ENCODE data around the gene MAP3K15.

Gene MAP3K15, protein sequence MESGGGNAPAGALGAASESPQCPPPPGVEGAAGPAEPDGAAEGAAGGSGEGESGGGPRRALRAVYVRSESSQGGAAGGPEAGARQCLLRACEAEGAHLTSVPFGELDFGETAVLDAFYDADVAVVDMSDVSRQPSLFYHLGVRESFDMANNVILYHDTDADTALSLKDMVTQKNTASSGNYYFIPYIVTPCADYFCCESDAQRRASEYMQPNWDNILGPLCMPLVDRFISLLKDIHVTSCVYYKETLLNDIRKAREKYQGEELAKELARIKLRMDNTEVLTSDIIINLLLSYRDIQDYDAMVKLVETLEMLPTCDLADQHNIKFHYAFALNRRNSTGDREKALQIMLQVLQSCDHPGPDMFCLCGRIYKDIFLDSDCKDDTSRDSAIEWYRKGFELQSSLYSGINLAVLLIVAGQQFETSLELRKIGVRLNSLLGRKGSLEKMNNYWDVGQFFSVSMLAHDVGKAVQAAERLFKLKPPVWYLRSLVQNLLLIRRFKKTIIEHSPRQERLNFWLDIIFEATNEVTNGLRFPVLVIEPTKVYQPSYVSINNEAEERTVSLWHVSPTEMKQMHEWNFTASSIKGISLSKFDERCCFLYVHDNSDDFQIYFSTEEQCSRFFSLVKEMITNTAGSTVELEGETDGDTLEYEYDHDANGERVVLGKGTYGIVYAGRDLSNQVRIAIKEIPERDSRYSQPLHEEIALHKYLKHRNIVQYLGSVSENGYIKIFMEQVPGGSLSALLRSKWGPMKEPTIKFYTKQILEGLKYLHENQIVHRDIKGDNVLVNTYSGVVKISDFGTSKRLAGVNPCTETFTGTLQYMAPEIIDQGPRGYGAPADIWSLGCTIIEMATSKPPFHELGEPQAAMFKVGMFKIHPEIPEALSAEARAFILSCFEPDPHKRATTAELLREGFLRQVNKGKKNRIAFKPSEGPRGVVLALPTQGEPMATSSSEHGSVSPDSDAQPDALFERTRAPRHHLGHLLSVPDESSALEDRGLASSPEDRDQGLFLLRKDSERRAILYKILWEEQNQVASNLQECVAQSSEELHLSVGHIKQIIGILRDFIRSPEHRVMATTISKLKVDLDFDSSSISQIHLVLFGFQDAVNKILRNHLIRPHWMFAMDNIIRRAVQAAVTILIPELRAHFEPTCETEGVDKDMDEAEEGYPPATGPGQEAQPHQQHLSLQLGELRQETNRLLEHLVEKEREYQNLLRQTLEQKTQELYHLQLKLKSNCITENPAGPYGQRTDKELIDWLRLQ (N-terminal part only)

DNA sequence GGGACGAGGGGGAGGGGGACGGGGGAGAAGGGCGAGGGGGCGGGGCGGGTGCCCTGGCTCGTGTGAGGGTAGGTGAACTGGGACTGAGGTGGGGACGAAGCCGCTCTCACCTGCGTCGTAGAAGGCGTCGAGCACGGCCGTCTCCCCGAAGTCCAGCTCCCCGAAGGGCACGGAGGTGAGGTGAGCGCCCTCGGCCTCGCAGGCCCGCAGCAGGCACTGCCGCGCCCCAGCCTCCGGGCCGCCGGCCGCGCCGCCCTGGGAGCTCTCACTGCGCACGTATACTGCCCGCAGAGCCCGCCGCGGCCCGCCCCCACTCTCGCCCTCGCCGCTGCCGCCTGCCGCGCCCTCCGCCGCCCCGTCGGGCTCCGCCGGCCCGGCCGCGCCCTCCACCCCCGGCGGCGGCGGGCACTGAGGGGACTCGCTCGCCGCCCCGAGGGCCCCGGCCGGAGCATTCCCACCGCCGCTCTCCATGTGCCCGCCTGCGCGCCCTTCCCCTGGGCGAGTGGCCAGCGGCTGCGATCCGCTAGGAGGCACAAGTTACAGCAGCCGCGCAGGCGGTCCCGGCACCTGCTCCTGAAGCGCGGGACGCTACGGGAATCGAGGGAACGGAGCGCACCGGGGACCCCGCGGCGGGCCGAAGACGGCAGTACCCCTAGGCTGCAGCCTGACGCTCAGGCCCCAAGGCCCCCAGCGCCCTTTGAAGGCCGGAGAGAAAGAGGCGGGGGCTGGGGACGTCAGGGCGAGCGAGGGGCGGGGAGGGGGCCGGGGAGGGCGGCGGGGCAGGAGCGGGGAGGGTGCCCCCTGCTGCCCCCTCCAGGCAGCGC, at the start of gene MAP3K15:
TSS of gene MAP3K15 (minus strand) at position 718 of the 824 bp plus-strand sequence. CDS start at position 471, 247 bp downstream.
- Histone ChIP-seq H3K27me3 (ENCODE audit: control insufficient read depth, insufficient read depth, low read length) (peaks cover 17% of the 10 kb centered on the region; the same call in 1 of the 2 replicates), H3K9ac (ENCODE audit: low read depth, low read length) (no peak within 1 kb of the TSS), H3K27ac (ENCODE audit: low read depth, low read length) (no peak within 1 kb of the TSS), H3K4me1 (ENCODE audit: control insufficient read depth, insufficient read depth, low read length) (0 out of 2 replicates have a peak, but pooled peaks cover 7% of the 10 kb centered on the region), H3K36me3 (ENCODE audit: control insufficient read depth, insufficient read depth, low read length) (no peaks in the 10 kb centered on the region), H3K9me3 (ENCODE audit: control insufficient read depth, insufficient read depth, low read length) (no peaks in the 10 kb centered on the region), H3K4me3 (ENCODE audit: low read depth, low read length) (peak within 1 kb of the TSS; percentile 67)

DNA sequence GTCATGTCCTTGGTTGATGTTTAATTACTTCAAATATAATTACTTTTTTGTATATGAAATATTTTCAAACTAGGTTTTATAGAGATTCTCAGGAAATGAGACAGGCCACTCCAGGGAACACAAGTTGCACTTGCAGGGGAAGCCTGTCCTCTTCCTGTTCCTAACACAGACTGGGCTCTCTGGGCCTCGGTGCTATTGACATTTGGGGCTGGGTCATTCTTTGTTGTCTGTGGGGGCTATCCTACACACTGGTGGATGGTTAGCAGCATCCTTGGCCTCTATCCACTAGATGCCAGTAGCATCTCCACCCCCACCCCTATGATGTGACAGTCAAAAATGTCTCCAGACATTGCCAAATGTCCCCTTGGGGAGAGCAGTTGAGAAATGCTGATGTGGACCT, 49.3 kb upstream of the MAP3K15 start:
- no peaks in the 10 kb centered on the region for H3K36me3 ChIP-seq (ENCODE audit: control insufficient read depth, insufficient read depth, low read length)
- no peak overlapping the region for H3K9ac ChIP-seq (ENCODE audit: low read depth, low read length)
- H3K9me3 ChIP-seq (ENCODE audit: control insufficient read depth, insufficient read depth, low read length), result no peaks in the 10 kb centered on the region
- H3K27me3 ChIP-seq (ENCODE audit: control insufficient read depth, insufficient read depth, low read length), result no peaks in the 10 kb centered on the region
- H3K4me1 ChIP-seq (ENCODE audit: control insufficient read depth, insufficient read depth, low read length), result peaks cover 15% of the 10 kb centered on the region
- no peak overlapping the region for H3K27ac ChIP-seq (ENCODE audit: low read depth, low read length)
- H3K4me3 ChIP-seq (ENCODE audit: low read depth, low read length), result no peak overlapping the region

DNA sequence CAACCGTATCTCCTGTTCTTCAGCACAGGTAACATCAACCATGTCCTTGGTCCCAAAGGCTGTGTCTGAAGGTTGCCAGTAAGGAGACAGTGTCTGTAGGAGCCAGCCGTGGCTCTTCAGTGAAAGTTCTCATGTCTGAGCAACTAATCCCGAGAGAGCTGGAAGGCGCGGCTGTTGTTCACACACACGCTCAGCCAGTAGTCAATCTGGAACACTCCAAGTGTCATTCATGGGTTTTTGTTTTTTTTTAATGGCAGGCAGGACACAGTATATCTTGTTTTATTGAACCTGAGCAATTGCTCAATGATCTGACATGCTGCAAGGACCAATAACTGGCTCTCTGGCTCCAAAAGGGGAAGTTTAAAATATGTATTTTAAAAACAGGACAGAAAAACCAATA, 48.4 kb upstream of the MAP3K15 start:
- no peaks in the 10 kb centered on the region for H3K27me3 ChIP-seq (ENCODE audit: control insufficient read depth, insufficient read depth, low read length)
- H3K36me3 ChIP-seq (ENCODE audit: control insufficient read depth, insufficient read depth, low read length), result no peaks in the 10 kb centered on the region
- no peaks in the 10 kb centered on the region for H3K9me3 ChIP-seq (ENCODE audit: control insufficient read depth, insufficient read depth, low read length)
- no peak overlapping the region for H3K27ac ChIP-seq (ENCODE audit: low read depth, low read length)
- peaks cover 12% of the 10 kb centered on the region for H3K4me1 ChIP-seq (ENCODE audit: control insufficient read depth, insufficient read depth, low read length)
- no peak overlapping the region for H3K9ac ChIP-seq (ENCODE audit: low read depth, low read length)
- no peak overlapping the region for H3K4me3 ChIP-seq (ENCODE audit: low read depth, low read length)

DNA sequence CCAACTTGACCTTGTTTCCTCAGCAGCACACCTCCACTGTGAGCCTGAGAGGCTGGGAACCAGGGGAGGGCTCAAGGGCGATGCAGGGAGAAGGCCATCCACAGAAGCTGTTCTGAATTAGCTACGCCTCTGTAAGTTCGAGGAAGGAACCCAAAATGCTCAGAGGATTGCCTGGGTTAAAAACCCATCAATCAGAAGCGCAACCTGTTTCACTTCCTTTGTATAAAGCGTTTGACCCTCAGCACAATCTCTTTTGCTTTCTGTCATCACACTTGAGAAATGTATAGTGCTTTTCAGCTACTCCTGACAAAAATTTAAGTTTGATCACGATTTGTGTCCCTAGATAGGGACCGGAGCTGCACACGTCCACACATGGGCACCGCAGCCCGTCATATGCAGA, 48.0 kb upstream of the MAP3K15 start:
- H3K9me3 ChIP-seq (ENCODE audit: control insufficient read depth, insufficient read depth, low read length), result no peaks in the 10 kb centered on the region
- H3K9ac ChIP-seq (ENCODE audit: low read depth, low read length), result no peak overlapping the region
- H3K4me1 ChIP-seq (ENCODE audit: control insufficient read depth, insufficient read depth, low read length), result peaks cover 10% of the 10 kb centered on the region
- no peak overlapping the region for H3K27ac ChIP-seq (ENCODE audit: low read depth, low read length)
- no peaks in the 10 kb centered on the region for H3K27me3 ChIP-seq (ENCODE audit: control insufficient read depth, insufficient read depth, low read length)
- H3K36me3 ChIP-seq (ENCODE audit: control insufficient read depth, insufficient read depth, low read length), result no peaks in the 10 kb centered on the region
- no peak overlapping the region for H3K4me3 ChIP-seq (ENCODE audit: low read depth, low read length)

DNA sequence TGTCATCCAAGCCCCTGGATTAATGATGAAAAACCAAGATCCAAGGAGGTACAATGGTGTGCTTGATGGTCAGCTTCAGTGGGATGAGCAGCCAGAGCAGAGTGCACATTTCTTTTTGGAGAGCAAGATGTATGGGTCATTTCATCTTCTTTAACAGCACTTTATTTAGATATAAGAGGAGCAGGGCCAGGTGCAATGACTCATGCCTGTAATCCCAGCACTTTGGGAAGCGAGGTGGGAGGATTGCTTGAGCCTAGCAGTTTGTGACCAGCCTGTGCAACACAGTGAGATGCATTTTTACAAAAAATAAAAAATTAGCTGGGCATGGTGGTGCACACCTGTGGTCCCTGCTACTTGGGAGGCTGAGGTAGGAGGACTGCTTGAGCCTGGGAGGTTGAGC, 45.3 kb upstream of the MAP3K15 start:
- H3K36me3 ChIP-seq (ENCODE audit: control insufficient read depth, insufficient read depth, low read length), result no peaks in the 10 kb centered on the region
- no peak overlapping the region for H3K4me3 ChIP-seq (ENCODE audit: low read depth, low read length)
- no peaks in the 10 kb centered on the region for H3K9me3 ChIP-seq (ENCODE audit: control insufficient read depth, insufficient read depth, low read length)
- no peak overlapping the region for H3K27ac ChIP-seq (ENCODE audit: low read depth, low read length)
- H3K4me1 ChIP-seq (ENCODE audit: control insufficient read depth, insufficient read depth, low read length), result no peaks in the 10 kb centered on the region
- H3K9ac ChIP-seq (ENCODE audit: low read depth, low read length), result no peak overlapping the region
- H3K27me3 ChIP-seq (ENCODE audit: control insufficient read depth, insufficient read depth, low read length), result no peaks in the 10 kb centered on the region

DNA sequence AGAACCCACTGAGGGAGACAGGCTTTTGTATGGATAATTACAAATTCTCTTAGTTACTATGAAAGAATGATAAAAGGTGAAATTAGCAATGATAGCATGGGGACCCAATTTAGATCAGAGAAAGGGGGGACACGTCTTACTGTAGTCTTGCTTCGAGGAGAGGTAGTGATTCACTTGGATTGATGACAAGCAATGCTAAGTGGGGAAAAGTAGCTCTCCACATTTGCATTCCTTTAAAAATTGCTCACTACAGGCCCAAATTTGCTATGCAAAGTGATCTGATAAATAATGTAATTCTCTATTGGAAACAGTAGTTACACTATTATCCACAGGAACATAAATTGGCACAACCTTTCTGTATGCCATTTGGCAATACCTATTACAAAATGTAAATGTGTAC, 42.5 kb upstream of the MAP3K15 start:
- no peaks in the 10 kb centered on the region for H3K4me1 ChIP-seq (ENCODE audit: control insufficient read depth, insufficient read depth, low read length)
- no peak overlapping the region for H3K9ac ChIP-seq (ENCODE audit: low read depth, low read length)
- H3K36me3 ChIP-seq (ENCODE audit: control insufficient read depth, insufficient read depth, low read length), result no peaks in the 10 kb centered on the region
- H3K9me3 ChIP-seq (ENCODE audit: control insufficient read depth, insufficient read depth, low read length), result no peaks in the 10 kb centered on the region
- H3K27ac ChIP-seq (ENCODE audit: low read depth, low read length), result no peak overlapping the region
- H3K27me3 ChIP-seq (ENCODE audit: control insufficient read depth, insufficient read depth, low read length), result no peaks in the 10 kb centered on the region
- no peak overlapping the region for H3K4me3 ChIP-seq (ENCODE audit: low read depth, low read length)

DNA sequence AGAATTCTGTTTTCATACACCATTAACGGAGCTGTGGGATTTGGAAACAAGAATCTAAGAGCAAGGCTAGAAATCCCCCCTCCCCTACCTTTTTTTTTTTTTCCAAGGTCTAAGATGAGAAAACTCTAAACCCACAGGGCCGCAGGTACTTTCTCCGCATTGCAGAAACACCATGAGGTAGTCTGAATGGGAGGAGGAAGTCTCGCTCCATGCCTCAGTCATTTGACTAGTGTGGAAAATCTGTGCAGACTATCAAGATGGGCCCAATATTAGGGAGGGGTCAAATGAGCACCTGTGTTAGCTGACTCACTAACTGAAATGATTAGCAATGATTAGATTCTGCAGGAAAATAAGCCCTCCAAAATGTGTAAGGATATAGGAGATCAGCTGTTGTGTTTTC, 40.9 kb upstream of the MAP3K15 start:
- no peak overlapping the region for H3K9ac ChIP-seq (ENCODE audit: low read depth, low read length)
- no peak overlapping the region for H3K27ac ChIP-seq (ENCODE audit: low read depth, low read length)
- H3K36me3 ChIP-seq (ENCODE audit: control insufficient read depth, insufficient read depth, low read length), result no peaks in the 10 kb centered on the region
- no peak overlapping the region for H3K4me3 ChIP-seq (ENCODE audit: low read depth, low read length)
- H3K27me3 ChIP-seq (ENCODE audit: control insufficient read depth, insufficient read depth, low read length), result no peaks in the 10 kb centered on the region
- no peaks in the 10 kb centered on the region for H3K9me3 ChIP-seq (ENCODE audit: control insufficient read depth, insufficient read depth, low read length)
- H3K4me1 ChIP-seq (ENCODE audit: control insufficient read depth, insufficient read depth, low read length), result no peaks in the 10 kb centered on the region

DNA sequence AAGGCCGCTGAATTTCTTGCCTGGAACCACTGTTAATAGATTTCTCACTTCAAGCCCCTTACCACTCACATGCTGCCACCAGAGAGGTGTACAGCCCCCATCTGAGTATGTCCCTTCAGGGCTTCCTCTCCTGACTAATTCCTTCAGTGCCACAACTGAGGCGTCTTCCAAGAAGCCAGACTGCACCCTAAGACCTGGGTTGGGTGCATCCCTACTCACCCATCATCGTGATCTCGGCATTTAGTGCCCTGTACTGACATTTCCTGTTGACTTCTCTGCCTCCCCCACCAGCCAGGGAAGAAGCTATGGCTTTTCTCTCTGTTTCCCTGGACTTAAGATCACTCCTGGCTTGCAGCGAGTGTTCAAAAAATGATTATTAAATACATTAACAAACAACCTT, 40.4 kb upstream of the MAP3K15 start:
- no peaks in the 10 kb centered on the region for H3K4me1 ChIP-seq (ENCODE audit: control insufficient read depth, insufficient read depth, low read length)
- H3K36me3 ChIP-seq (ENCODE audit: control insufficient read depth, insufficient read depth, low read length), result no peaks in the 10 kb centered on the region
- H3K27me3 ChIP-seq (ENCODE audit: control insufficient read depth, insufficient read depth, low read length), result no peaks in the 10 kb centered on the region
- H3K9ac ChIP-seq (ENCODE audit: low read depth, low read length), result no peak overlapping the region
- H3K9me3 ChIP-seq (ENCODE audit: control insufficient read depth, insufficient read depth, low read length), result no peaks in the 10 kb centered on the region
- H3K4me3 ChIP-seq (ENCODE audit: low read depth, low read length), result no peak overlapping the region
- no peak overlapping the region for H3K27ac ChIP-seq (ENCODE audit: low read depth, low read length)

DNA sequence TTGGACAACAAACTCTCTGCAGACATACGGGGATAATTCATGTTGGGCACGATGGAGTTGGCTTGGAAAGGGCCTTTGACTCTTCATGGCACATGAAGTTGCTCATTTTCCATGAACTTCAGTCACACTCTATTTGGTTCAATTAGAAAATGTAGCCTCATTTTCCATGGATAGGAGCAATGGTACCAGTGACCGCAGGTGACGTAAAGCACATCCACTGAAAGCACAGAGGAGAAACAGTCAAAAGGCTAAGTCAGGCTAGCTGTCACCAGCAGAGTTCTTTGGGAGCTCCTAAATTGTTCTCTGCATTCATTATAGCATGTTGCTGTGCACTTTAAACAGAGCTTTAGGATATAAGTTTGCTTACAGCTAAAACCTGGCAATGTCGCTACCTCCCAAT, 39.9 kb upstream of the MAP3K15 start:
- Histone ChIP-seq H3K36me3 (ENCODE audit: control insufficient read depth, insufficient read depth, low read length) (no peaks in the 10 kb centered on the region), H3K27ac (ENCODE audit: low read depth, low read length) (no peak overlapping the region), H3K9ac (ENCODE audit: low read depth, low read length) (no peak overlapping the region), H3K4me3 (ENCODE audit: low read depth, low read length) (no peak overlapping the region), H3K4me1 (ENCODE audit: control insufficient read depth, insufficient read depth, low read length) (no peaks in the 10 kb centered on the region), H3K9me3 (ENCODE audit: control insufficient read depth, insufficient read depth, low read length) (no peaks in the 10 kb centered on the region), H3K27me3 (ENCODE audit: control insufficient read depth, insufficient read depth, low read length) (no peaks in the 10 kb centered on the region)

DNA sequence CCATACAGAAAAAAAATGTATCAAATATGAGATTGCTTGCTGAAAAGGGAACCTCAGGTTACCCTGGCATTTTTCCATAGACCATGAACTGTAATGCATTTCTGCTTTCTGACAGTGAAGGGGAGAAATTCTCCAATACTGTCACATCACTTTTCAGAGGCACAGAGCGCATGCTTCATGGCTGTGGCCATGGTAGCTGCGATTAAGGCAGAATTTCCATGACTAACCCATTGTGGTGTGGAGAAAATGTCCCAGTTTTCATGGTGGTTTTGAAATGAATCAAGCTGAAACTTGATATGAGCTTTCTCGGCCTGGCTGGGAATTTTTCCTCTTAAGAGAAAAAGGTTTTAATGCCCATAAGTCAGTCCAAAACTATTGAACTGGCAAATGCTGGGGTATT, 39.5 kb upstream of the MAP3K15 start:
- Histone ChIP-seq H3K4me1 (ENCODE audit: control insufficient read depth, insufficient read depth, low read length) (no peaks in the 10 kb centered on the region), H3K9ac (ENCODE audit: low read depth, low read length) (no peak overlapping the region)

More for the DNA sequence above, 39.5 kb upstream of the MAP3K15 start:
- no peaks in the 10 kb centered on the region for H3K27me3 ChIP-seq (ENCODE audit: control insufficient read depth, insufficient read depth, low read length)
- no peaks in the 10 kb centered on the region for H3K36me3 ChIP-seq (ENCODE audit: control insufficient read depth, insufficient read depth, low read length)
- H3K27ac ChIP-seq (ENCODE audit: low read depth, low read length), result no peak overlapping the region
- no peak overlapping the region for H3K4me3 ChIP-seq (ENCODE audit: low read depth, low read length)
- no peaks in the 10 kb centered on the region for H3K9me3 ChIP-seq (ENCODE audit: control insufficient read depth, insufficient read depth, low read length)

Measured in HUES48 (cell line).